Measurements from ENCODE around the gene C12orf43. TPM values are rescaled to one million over a fixed set of nuclear protein-coding genes. Genes with fewer than 3 reads are reported as not detected.

The C12orf43 gene
- total and polyA plus RNA-seq, 2 of the 4 experiments (the other 2 are of a cell fraction), result 12.5 to 13.5 TPM

DNA sequence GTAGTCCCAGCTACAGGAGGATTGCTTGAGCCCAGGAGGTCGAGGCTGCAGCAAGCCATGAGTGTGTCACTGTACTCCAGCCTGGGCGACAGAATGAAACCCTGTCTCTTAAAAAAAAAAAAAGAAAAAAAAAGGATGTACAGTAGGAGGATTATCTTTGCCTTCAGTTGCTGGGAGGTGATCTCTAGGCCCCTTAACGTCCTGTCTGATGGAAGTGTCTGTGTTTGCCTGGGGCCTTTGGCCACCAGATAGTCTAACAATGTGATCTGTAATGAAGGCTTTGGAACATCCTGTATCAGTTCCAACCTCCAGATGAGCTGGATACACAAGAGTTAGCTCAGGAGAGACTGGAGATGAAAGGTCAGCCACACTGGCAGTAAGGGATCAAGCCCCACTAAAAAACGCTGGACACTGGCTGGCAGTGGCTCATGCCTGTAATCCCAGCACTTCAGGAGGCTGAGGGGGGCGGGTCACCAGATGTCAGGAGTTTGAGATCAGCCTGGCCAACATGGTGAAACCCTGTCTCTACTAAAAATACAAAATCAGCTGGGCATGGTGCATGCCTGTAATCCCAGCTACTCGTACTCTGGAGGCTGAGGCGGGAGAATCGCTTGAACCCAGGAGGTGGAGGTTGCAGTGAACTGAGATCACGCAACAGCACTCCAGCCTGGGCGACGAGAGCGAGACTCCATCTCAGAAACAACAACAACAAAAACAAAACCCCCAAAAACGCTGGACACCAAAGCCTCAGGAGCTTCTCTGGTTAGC, 57.0 kb downstream of the C12orf43 start:
- BruUV-seq (replicated peaks), result no TSS peak
- no peaks in the 10 kb centered on the region for H3K9me1 ChIP-seq (ENCODE audit: insufficient read depth, low read length)
- no peak overlapping the region for H2BK120ac ChIP-seq (ENCODE audit: low read depth, low read length)
- H2BK20ac ChIP-seq (ENCODE audit: low read depth, low read length), result no peak overlapping the region
- H3K18ac ChIP-seq (ENCODE audit: low read depth, low read length), result no peak overlapping the region
- H3K4ac ChIP-seq (ENCODE audit: low read depth, low read length), result no peak overlapping the region
- ATAC-seq (ENCODE audit: low read depth), result no peak
- in situ Hi-C loops (cut with MboI; ENCODE audit: low sequenced_read_pairs), result no loop called here
- no peaks in the 10 kb centered on the region for H3K79me1 ChIP-seq (ENCODE audit: low read depth in 1 of 2, low read length in 2 of 2)
- H4K5ac ChIP-seq (ENCODE audit: low read depth, low read length), result no peak overlapping the region
- H3K9ac ChIP-seq (ENCODE audit: low read depth, low read length), result no peak overlapping the region
- dilution Hi-C loops (cut with HindIII; ENCODE audit: low sequenced_read_pairs, unreplicated experiment), result no loop called here
- H3K27me3 ChIP-seq (ENCODE audit: control insufficient read depth, insufficient read depth, low read length), result peaks cover 9% of the 10 kb centered on the region
- H2AK9ac ChIP-seq (replicated peaks; ENCODE audit: low read depth, low read length, poor library complexity), result no peak overlapping the region
- TF ChIP-seq FOS (IDR thresholded peaks at IDR 0.05; ENCODE audit: low read depth, low read length) (no peak), RAD21 (IDR thresholded peaks at IDR 0.05; ENCODE audit: low read length) (no peak), CEBPB (IDR thresholded peaks at IDR 0.05; ENCODE audit: low read depth, low read length) (no peak), MAZ (IDR thresholded peaks at IDR 0.05; ENCODE audit: borderline replicate concordance, low read depth, low read length) (no peak), BHLHE40 (IDR thresholded peaks at IDR 0.05; ENCODE audit: low read depth, low read length) (no peak)
- TF ChIP-seq, protein P1, sequence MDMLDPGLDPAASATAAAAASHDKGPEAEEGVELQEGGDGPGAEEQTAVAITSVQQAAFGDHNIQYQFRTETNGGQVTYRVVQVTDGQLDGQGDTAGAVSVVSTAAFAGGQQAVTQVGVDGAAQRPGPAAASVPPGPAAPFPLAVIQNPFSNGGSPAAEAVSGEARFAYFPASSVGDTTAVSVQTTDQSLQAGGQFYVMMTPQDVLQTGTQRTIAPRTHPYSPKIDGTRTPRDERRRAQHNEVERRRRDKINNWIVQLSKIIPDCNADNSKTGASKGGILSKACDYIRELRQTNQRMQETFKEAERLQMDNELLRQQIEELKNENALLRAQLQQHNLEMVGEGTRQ (IDR thresholded peaks at IDR 0.05; ENCODE audit: low read depth, low read length), result no peak
- no peak overlapping the region for H3K23ac ChIP-seq (ENCODE audit: low read depth, low read length)
- H2BK5ac ChIP-seq (ENCODE audit: low read depth, low read length, poor library complexity, severe bottlenecking), result no peak overlapping the region
- H3K36me3 ChIP-seq (ENCODE audit: control insufficient read depth, insufficient read depth, low read length), result no peaks in the 10 kb centered on the region
- no peaks in the 10 kb centered on the region for H3K4me1 ChIP-seq (ENCODE audit: control insufficient read depth, insufficient read depth, low read length)
- H3K4me3 ChIP-seq (ENCODE audit: insufficient read depth, low read depth, low read length), result no peak overlapping the region
- no peak overlapping the region for H3K14ac ChIP-seq (replicated peaks; ENCODE audit: low read depth, low read length)
- H2AFZ ChIP-seq (replicated peaks; ENCODE audit: low read length, poor library complexity), result no peak overlapping the region
- H4K8ac ChIP-seq (ENCODE audit: low read depth in 2 of 2, low read length in 2 of 2), result no peak overlapping the region
- no peak overlapping the region for H2BK15ac ChIP-seq (ENCODE audit: low read depth, low read length)
- H3K27ac ChIP-seq (ENCODE audit: insufficient read depth, low read length), result no peak overlapping the region
- peaks cover 2% of the 10 kb centered on the region; the same call in 1 of the 2 replicates for H3K9me3 ChIP-seq (ENCODE audit: control insufficient read depth, insufficient read depth, low read length)
- no peak overlapping the region for H3K56ac ChIP-seq (ENCODE audit: extremely low read depth, insufficient read depth, low read length)
- ChIA-PET CTCF (interaction anchor here (0.9 kb wide), 1 partner anchor 13 kb away, joined by 3 read pairs; no protein-coding TSS in a partner anchor), POLR2A (ENCODE audit: unreplicated experiment) (no interaction called here)
- H2AK5ac ChIP-seq (ENCODE audit: low read depth, low read length), result no peak overlapping the region
- WGBS, 2 experiments (ENCODE audit: extremely low coverage in 2 of 2, insufficient read length in 1 of 2), result 61% methylated on average over 2 of the region's 13 CpGs; no CpG with 5 or more reads in 1 of the 2 experiments
- H4K91ac ChIP-seq (ENCODE audit: insufficient read depth, low read depth, low read length), result no peak overlapping the region
- intact Hi-C loops (cut with micrococcal nuclease), result no loop called here
- no peaks in the 10 kb centered on the region for H4K20me1 ChIP-seq (ENCODE audit: insufficient read depth, low read length)
- no peak for DNase-seq
- no peak overlapping the region for H3K4me2 ChIP-seq (ENCODE audit: low read depth, low read length)
